ENCODE results near the gene CYP4F2.

DNA sequence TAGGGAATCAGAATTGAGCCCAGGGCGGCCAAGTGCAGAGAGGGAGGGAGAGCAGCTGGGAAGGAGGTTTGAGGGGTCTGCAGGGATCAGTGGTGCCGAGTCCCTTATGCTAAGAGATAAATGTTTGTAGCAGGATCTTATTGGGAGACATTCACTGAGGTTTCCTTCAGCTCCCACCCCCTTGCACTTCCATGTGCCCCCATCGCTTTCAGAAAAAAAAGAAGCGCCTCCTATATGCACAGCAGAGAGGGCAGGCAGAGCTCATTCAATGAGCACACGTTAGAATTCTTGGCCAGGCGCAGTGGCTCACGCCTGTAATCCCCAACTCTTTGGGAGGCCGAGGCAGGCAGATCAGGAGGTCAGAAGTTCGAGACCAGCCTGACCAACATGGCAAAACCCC is 28.0 kb downstream of the CYP4F2 start:
- TF ChIP-seq, protein P1, sequence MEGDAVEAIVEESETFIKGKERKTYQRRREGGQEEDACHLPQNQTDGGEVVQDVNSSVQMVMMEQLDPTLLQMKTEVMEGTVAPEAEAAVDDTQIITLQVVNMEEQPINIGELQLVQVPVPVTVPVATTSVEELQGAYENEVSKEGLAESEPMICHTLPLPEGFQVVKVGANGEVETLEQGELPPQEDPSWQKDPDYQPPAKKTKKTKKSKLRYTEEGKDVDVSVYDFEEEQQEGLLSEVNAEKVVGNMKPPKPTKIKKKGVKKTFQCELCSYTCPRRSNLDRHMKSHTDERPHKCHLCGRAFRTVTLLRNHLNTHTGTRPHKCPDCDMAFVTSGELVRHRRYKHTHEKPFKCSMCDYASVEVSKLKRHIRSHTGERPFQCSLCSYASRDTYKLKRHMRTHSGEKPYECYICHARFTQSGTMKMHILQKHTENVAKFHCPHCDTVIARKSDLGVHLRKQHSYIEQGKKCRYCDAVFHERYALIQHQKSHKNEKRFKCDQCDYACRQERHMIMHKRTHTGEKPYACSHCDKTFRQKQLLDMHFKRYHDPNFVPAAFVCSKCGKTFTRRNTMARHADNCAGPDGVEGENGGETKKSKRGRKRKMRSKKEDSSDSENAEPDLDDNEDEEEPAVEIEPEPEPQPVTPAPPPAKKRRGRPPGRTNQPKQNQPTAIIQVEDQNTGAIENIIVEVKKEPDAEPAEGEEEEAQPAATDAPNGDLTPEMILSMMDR (IDR thresholded peaks at IDR 0.05): no peak
- TF ChIP-seq POLR2A (IDR thresholded peaks at IDR 0.05): no peak

All from Peyer's patch (tissue), 4 donors.